Mesothelial cell of epicardium (in vitro differentiated cells): ENCODE data around the gene UBQLN3. TPM values are rescaled to one million over a fixed set of nuclear protein-coding genes. Genes with fewer than 3 reads are reported as not detected.

Source experiments
- DNase-seq, 2 experiments: peaks; one replicate each; pipeline ENCODE4 v3.0.0; 2021; ENCODE audit warnings: low spot score in 2 of 2; ENCODE audit not compliant: unreplicated experiment in 2 of 2
- H3K27ac Mint-ChIP-seq: 2 replicates; pipeline ENCODE4 v1.8.0; 2021; ENCODE audit warnings: mixed read lengths
- H3K27me3 Mint-ChIP-seq: 2 replicates; pipeline ENCODE4 v1.8.0; 2021; ENCODE audit warnings: low read depth, mixed read lengths
- H3K36me3 Mint-ChIP-seq: 2 replicates; pipeline ENCODE4 v1.8.0; 2021; ENCODE audit warnings: mixed read lengths
- H3K4me1 Mint-ChIP-seq: 2 replicates; pipeline ENCODE4 v1.8.0; 2021; ENCODE audit warnings: mixed read lengths
- H3K4me3 Mint-ChIP-seq: 2 replicates; pipeline ENCODE4 v1.8.0; 2021; ENCODE audit warnings: mild to moderate bottlenecking, moderate library complexity, mixed read lengths
- H3K9me3 Mint-ChIP-seq: 2 replicates; pipeline ENCODE4 v1.8.0; 2021; ENCODE audit warnings: mixed read lengths
- CTCF ChIP-seq: fragments of 200-600 bp; sonication (generic); IDR thresholded peaks from one replicate; pipeline ENCODE4 v1.5.0; 2021; ENCODE audit warnings: antibody characterized with exemption; ENCODE audit not compliant: unreplicated experiment
- total RNA-seq: library from RNA; stranded (reverse); gene quantifications from 3 replicates; pipeline ENCODE4 v1.2.1, GENCODE V29; 2021

The UBQLN3 gene
- total RNA-seq, 1 donor from 2014 or later: 1.2 TPM

GRCh38 chr11:5488798-5489399 is 20.9 kb downstream of the UBQLN3 start:
- Mint-ChIP-seq H3K4me3 (no peak overlapping the region), H3K36me3 (no peaks in the 10 kb centered on the region), H3K4me1 (no peaks in the 10 kb centered on the region), H3K27ac (no peak overlapping the region), H3K27me3 (peaks cover 10% of the 10 kb centered on the region), H3K9me3 (no peaks in the 10 kb centered on the region)
- no peak for TF ChIP-seq CTCF
- DNase-seq: no peak

GRCh38 chr11:5488385-5488784 is 21.4 kb downstream of the UBQLN3 start, which contains the start of gene OR52D1:
Gene OR52D1, plus strand, starts transcription at chr11:5488685. Its CDS starts 22 bp downstream, at chr11:5488707.
- TF ChIP-seq CTCF: no peak
- Mint-ChIP-seq H3K9me3 (no peaks in the 10 kb centered on the region), H3K4me1 (no peaks in the 10 kb centered on the region), H3K4me3 (no peak within 1 kb of the TSS), H3K27ac (no peak within 1 kb of the TSS), H3K36me3 (no peaks in the 10 kb centered on the region), H3K27me3 (peaks cover 10% of the 10 kb centered on the region)
- no peak for DNase-seq

- no peaks in the 10 kb centered on the region for H3K36me3 Mint-ChIP-seq
- H3K27me3 Mint-ChIP-seq: peaks cover 5% of the 10 kb centered on the region
- no peak overlapping the region for H3K27ac Mint-ChIP-seq
- H3K9me3 Mint-ChIP-seq: no peaks in the 10 kb centered on the region
- no peak overlapping the region for H3K4me3 Mint-ChIP-seq
- DNase-seq: no peak
- H3K4me1 Mint-ChIP-seq: no peaks in the 10 kb centered on the region
- no peak for TF ChIP-seq CTCF
Measured at GRCh38 chr11:5486421-5486820, 23.3 kb downstream of the UBQLN3 start.

GRCh38 chr11:5486003-5486402 is 23.8 kb downstream of the UBQLN3 start:
- no peaks in the 10 kb centered on the region for H3K4me1 Mint-ChIP-seq
- H3K4me3 Mint-ChIP-seq: no peak overlapping the region
- TF ChIP-seq CTCF: no peak
- no peak overlapping the region for H3K27ac Mint-ChIP-seq
- no peak for DNase-seq
- peaks cover 5% of the 10 kb centered on the region for H3K27me3 Mint-ChIP-seq
- H3K36me3 Mint-ChIP-seq: no peaks in the 10 kb centered on the region
- no peaks in the 10 kb centered on the region for H3K9me3 Mint-ChIP-seq

GRCh38 chr11:5476186-5476819 is 33.5 kb downstream of the UBQLN3 start:
- Mint-ChIP-seq H3K27me3 (peaks cover 26% of the 10 kb centered on the region), H3K36me3 (no peaks in the 10 kb centered on the region), H3K4me1 (no peaks in the 10 kb centered on the region), H3K27ac (no peak overlapping the region), H3K9me3 (no peaks in the 10 kb centered on the region), H3K4me3 (no peak overlapping the region)
- no peak for DNase-seq
- TF ChIP-seq CTCF: peak; percentile 78
